Keratinocyte (primary cell): Measurements from ENCODE around the gene ENTHD1.

Experiments
- CTCF ChIP-seq, 3 experiments: IDR thresholded peaks in 1 of 3; conservative IDR thresholded peaks in 1 of 3; optimal IDR thresholded peaks in 1 of 3; 2 replicates in 2 of 3; 3 replicates in 1 of 3; pipeline versions ENCODE3 to v1.5.1; 2011; ENCODE audit warnings: low read length in 3 of 3, mild to moderate bottlenecking in 3 of 3, moderate library complexity in 2 of 3, control low read depth in 1 of 3, inconsistent platforms in 1 of 3; ENCODE audit not compliant: insufficient read depth in 2 of 3; ENCODE audit errors: extremely low read depth in 1 of 3
- EZH2 ChIP-seq: IDR thresholded peaks from one replicate; pipeline ENCODE4 v1.6.1; 2012; ENCODE audit warnings: inconsistent platforms, mild to moderate bottlenecking, low read length, moderate library complexity

- TF ChIP-seq CTCF (optimal IDR thresholded peaks at IDR 0.05 in 1 of 3, IDR thresholded peaks at IDR 0.05 in 1 of 3, conservative IDR thresholded peaks at IDR 0.05 in 1 of 3; ENCODE audit: extremely low read depth in 1 of 3, insufficient read depth in 2 of 3, low read length in 3 of 3) (no peak), EZH2 (no peak)
These were observed 5.4 kb upstream of the ENTHD1 start for GRCh38 chr22:39898997-39899396.
